PC-3 (cell line): ENCODE measurements around the gene TMEM54. TPM values are rescaled to one million over a fixed set of nuclear protein-coding genes. Genes with fewer than 3 reads are reported as not detected.
A peak's percentile ranks its signal among the peaks of the same experiment; 100 is the strongest.

Experiments
- ATAC-seq: fragments of 200-7000 bp; cut with Tn5 transposase; 2 replicates; pipeline ENCODE4 v1.9.1; 2020; ENCODE audit warnings: mild to moderate bottlenecking, moderate library complexity
- BruUV-seq: library from RNA; stranded (reverse); fragments of 400-500 nt; replicated peaks from 2 replicates; lab custom pipeline; 2021; lab: Mats Ljungman, UMichigan
- CTCF ChIA-PET: fragments of 300-600 bp; sonication (Branson Sonifier 250); formaldehyde crosslinking; loops from one replicate; lab custom pipeline; 2022; ENCODE audit warnings: antibody characterized with exemption; lab: Charles Lee
- POLR2A ChIA-PET: fragments of 300-600 bp; sonication (Branson Sonifier 250); formaldehyde crosslinking; loops from one replicate; lab custom pipeline; 2022; ENCODE audit warnings: antibody characterized with exemption; ENCODE audit not compliant: unreplicated experiment; lab: Charles Lee
- DNase-seq: peaks from one replicate; pipeline ENCODE4 v3.0.0-alpha.2; 2015
- H2AFZ ChIP-seq: fragments of 300-600 bp; sonication (generic); 2 replicates; pipeline ENCODE4 v1.6.0; 2016; ENCODE audit warnings: antibody characterized with exemption, low read length
- H3F3A ChIP-seq: fragments of 300-600 bp; sonication (generic); one replicate; pipeline ENCODE4 v1.6.0; 2017; ENCODE audit warnings: antibody characterized with exemption, low read length, control low read depth, mild to moderate bottlenecking; ENCODE audit not compliant: unreplicated experiment
- H3K27ac ChIP-seq: fragments of 300-600 bp; sonication (generic); 2 replicates; pipeline ENCODE4 v1.5.1; 2016; ENCODE audit warnings: mild to moderate bottlenecking, low read length
- H3K27me3 ChIP-seq: fragments of 300-600 bp; sonication (generic); 2 replicates; pipeline ENCODE4 v1.6.1; 2016; ENCODE audit warnings: low read length, mixed read lengths
- H3K36me3 ChIP-seq: fragments of 300-600 bp; sonication (generic); 2 replicates; pipeline ENCODE4 v1.6.1; 2016; ENCODE audit warnings: low read depth, mixed run types, low read length, mixed read lengths
- H3K4me1 ChIP-seq: fragments of 300-600 bp; sonication (generic); 2 replicates; pipeline ENCODE4 v1.5.1; 2016; ENCODE audit warnings: low read length; ENCODE audit not compliant: insufficient read depth
- H3K4me2 ChIP-seq: fragments of 300-600 bp; sonication (generic); 2 replicates; pipeline ENCODE4 v1.6.0; 2016; ENCODE audit warnings: low read length
- H3K4me3 ChIP-seq: fragments of 300-600 bp; sonication (generic); 2 replicates; pipeline ENCODE4 v1.5.1; 2016; ENCODE audit warnings: mild to moderate bottlenecking, low read length, mixed read lengths
- H3K79me2 ChIP-seq: fragments of 300-600 bp; sonication (generic); 2 replicates; pipeline ENCODE4 v1.6.1; 2017; ENCODE audit warnings: low read length, mixed read lengths
- H3K9ac ChIP-seq: fragments of 300-600 bp; sonication (generic); 2 replicates; pipeline ENCODE4 v1.6.0; 2016; ENCODE audit warnings: mild to moderate bottlenecking, low read length
- H3K9me2 ChIP-seq: fragments of 300-600 bp; sonication (generic); replicated peaks from 2 replicates; pipeline ENCODE4 v1.6.1; 2016; ENCODE audit warnings: mixed run types, low read length, mixed read lengths
- H3K9me3 ChIP-seq: fragments of 300-600 bp; sonication (generic); 2 replicates; pipeline ENCODE4 v1.6.1; 2016; ENCODE audit warnings: low read length, mixed read lengths
- H4K20me1 ChIP-seq: fragments of 300-600 bp; sonication (generic); 2 replicates; pipeline ENCODE4 v1.6.1; 2016; ENCODE audit warnings: low read length, mixed read lengths
- CTCF ChIP-seq: fragments of 300-600 bp; sonication (generic); conservative IDR thresholded peaks from 2 replicates; pipeline ENCODE4 v1.5.1; 2017; ENCODE audit warnings: antibody characterized with exemption, low read depth, mild to moderate bottlenecking, low read length
- EZH2 ChIP-seq: fragments of 300-600 bp; sonication (generic); IDR thresholded peaks from one replicate; pipeline ENCODE4 v1.6.1; 2017; ENCODE audit warnings: antibody characterized with exemption, mild to moderate bottlenecking, low read length; ENCODE audit not compliant: unreplicated experiment
- EZH2phosphoT487 ChIP-seq: fragments of 300-600 bp; sonication (generic); IDR thresholded peaks from 2 replicates; pipeline ENCODE4 v1.6.1; 2018; ENCODE audit warnings: mild to moderate bottlenecking, antibody characterized with exemption, low read length, borderline replicate concordance
- intact Hi-C: fragments of 100-400 bp; cut with micrococcal nuclease; formaldehyde crosslinking; loops from 2 replicates; pipeline ENCODE4 v1.9.0; 2023
- total RNA-seq: library from RNA; depleted of rRNA; stranded (reverse); fragments of >200 nt; gene quantifications from 2 replicates; pipeline ENCODE4 v1.2.3, GENCODE V29; 2014

The TMEM54 gene
- total RNA-seq, 1 experiment from 2014 or later: 175 TPM

- H3F3A ChIP-seq: no peaks in the 10 kb centered on the region
- POLR2A ChIA-PET: no interaction called here
- ATAC-seq (peak; percentile 66), DNase-seq (no peak)
- H3K27ac ChIP-seq: no peak overlapping the region
- H3K9me2 ChIP-seq: no peaks in the 10 kb centered on the region
- no peak overlapping the region for H3K9ac ChIP-seq
- H3K9me3 ChIP-seq: no peaks in the 10 kb centered on the region
- CTCF ChIA-PET: no interaction called here
- BruUV-seq: no TSS peak
- peak overlapping the region; percentile 55 for H2AFZ ChIP-seq
- no peaks in the 10 kb centered on the region for H3K4me1 ChIP-seq
- H3K4me2 ChIP-seq: peak overlapping the region; percentile 83
- H3K4me3 ChIP-seq: peak overlapping the region; percentile 52; the same call in 1 of the 2 replicates
- H3K79me2 ChIP-seq: no peaks in the 10 kb centered on the region
- no peaks in the 10 kb centered on the region for H3K27me3 ChIP-seq
- intact Hi-C loops: no loop called here
- no peaks in the 10 kb centered on the region for H4K20me1 ChIP-seq
- no peaks in the 10 kb centered on the region for H3K36me3 ChIP-seq
- TF ChIP-seq CTCF (peak; percentile 24; the same call in 1 of the 2 replicates), EZH2 (no peak)
These were observed 7.8 kb downstream of the TMEM54 start for GRCh38 chr1:32893198-32894018.

GRCh38 chr1:32892368-32893197, 8.6 kb downstream of the TMEM54 start:
- H3K4me2 ChIP-seq: peak overlapping the region; percentile 83; the same call in 1 of the 2 replicates
- no TSS peak for BruUV-seq
- POLR2A ChIA-PET: no interaction called here
- H3K9me2 ChIP-seq: no peaks in the 10 kb centered on the region
- H3K4me1 ChIP-seq: no peaks in the 10 kb centered on the region
- H3K27ac ChIP-seq: no peak overlapping the region
- CTCF ChIA-PET: no interaction called here
- TF ChIP-seq CTCF (no peak), EZH2 (no peak), EZH2phosphoT487 (no peak)
- H3K79me2 ChIP-seq: no peaks in the 10 kb centered on the region
- no peak for DNase-seq
- H3K27me3 ChIP-seq: no peaks in the 10 kb centered on the region
- ATAC-seq: no peak
- no peaks in the 10 kb centered on the region for H3K36me3 ChIP-seq
- intact Hi-C loops: no loop called here
- H3K9me3 ChIP-seq: no peaks in the 10 kb centered on the region
- no peaks in the 10 kb centered on the region for H4K20me1 ChIP-seq
- H3F3A ChIP-seq: no peaks in the 10 kb centered on the region
- no peak overlapping the region for H2AFZ ChIP-seq
- no peak overlapping the region for H3K4me3 ChIP-seq
- H3K9ac ChIP-seq: no peak overlapping the region
